K562 (cell line): ENCODE data around the gene RAX. TPM values are rescaled to one million over a fixed set of nuclear protein-coding genes. Genes with fewer than 3 reads are reported as not detected.

Source experiments
- ATF3 ChIP-seq, 2 experiments: fragments of 450-650 bp in 1 of 2; sonication (generic) in 1 of 2; formaldehyde crosslinking in 1 of 2; IDR thresholded peaks in 1 of 2; conservative IDR thresholded peaks in 1 of 2; 2 replicates each; pipeline versions ENCODE4 v1.6.1 to v1.8.1; 2016 to 2023; ENCODE audit warnings: mild to moderate bottlenecking in 2 of 2, moderate library complexity in 2 of 2, inconsistent platforms in 1 of 2, missing genetic modification reagents in 1 of 2
- CTCF ChIP-seq, 3 experiments: IDR thresholded peaks in 2 of 3; conservative IDR thresholded peaks in 1 of 3; 2 replicates each; pipeline ENCODE4 v1.5.1; 2011 to 2012; ENCODE audit warnings: low read length in 3 of 3, mild to moderate bottlenecking in 3 of 3, control low read depth in 2 of 3, improper control_type of control experiment in 1 of 3, inconsistent platforms in 1 of 3, low read depth in 1 of 3, mixed read lengths in 1 of 3, moderate library complexity in 1 of 3; ENCODE audit not compliant: insufficient read depth in 2 of 3
- GTF3C2 ChIP-seq: IDR thresholded peaks from 3 replicates; pipeline ENCODE4 v1.6.1; 2011; ENCODE audit warnings: borderline replicate concordance, mild to moderate bottlenecking, moderate library complexity; ENCODE audit not compliant: insufficient read length; ENCODE audit errors: extremely low read depth
- MGA ChIP-seq: fragments of 450-650 bp; IDR thresholded peaks from 2 replicates; pipeline ENCODE4 v1.6.1; 2016; ENCODE audit warnings: mild to moderate bottlenecking, moderate library complexity
- MTA1 ChIP-seq: fragments of 450-650 bp; IDR thresholded peaks from 2 replicates; pipeline ENCODE4 v1.6.1; 2017; ENCODE audit warnings: borderline replicate concordance
- SMC3 ChIP-seq: conservative IDR thresholded peaks from 2 replicates; pipeline ENCODE4 v1.6.1; 2011; ENCODE audit warnings: low read depth, low read length, improper control_type of control experiment; ENCODE audit not compliant: insufficient read depth
- polyA plus RNA-seq, 8 experiments: library from polyadenylated mRNA; depleted of rRNA in 4 of 8; stranded (reverse) in 5 of 8; unstranded in 3 of 8; fragments of >200 nt; fragmentation: Nextera tagmentation in 2 of 8; fragmentation: Illumina TruSeq in 1 of 8; extraction: Ambion mirVana in 2 of 8; extraction: Trizol in 1 of 8; gene quantifications; 2 replicates each; pipeline versions ENCODE4 v1.2.1 to v1.2.3, GENCODE V29; 2011 to 2014; ENCODE audit warnings: inconsistent platforms in 1 of 8, missing spikeins in 1 of 8
- total RNA-seq, 7 experiments: library from RNA; depleted of rRNA in 6 of 7; stranded (reverse); fragments of >200 nt in 6 of 7; fragmentation: Illumina TruSeq in 2 of 7; extraction: Trizol in 2 of 7; gene quantifications; 2 replicates each; pipeline versions ENCODE4 v1.2.1 to v1.2.3, GENCODE V29; 2011 to 2021; ENCODE audit warnings: low replicate concordance in 1 of 7

Gene RAX
- total and polyA plus RNA-seq, 9 of the 15 experiments (the other 6 are each of a cell fraction or from before 2014, with no cell fraction given): not detected

GRCh38 chr18:59308248-59308937 lies 35.1 kb upstream of the RAX start (continued):
- TF ChIP-seq MGA (peak; percentile 61; the same call in 1 of the 2 replicates), CTCF (IDR thresholded peaks at IDR 0.05 in 2 of 3, conservative IDR thresholded peaks at IDR 0.05 in 1 of 3; ENCODE audit: insufficient read depth in 2 of 3, low read depth in 1 of 3, low read length in 3 of 3) (peak; percentile 68 to 86 (median 68)), ATF3 (IDR thresholded peaks at IDR 0.05) (no peak), ATF3 (CRISPR knock-in tag; conservative IDR thresholded peaks at IDR 0.05) (no peak), MTA1 (no peak), GTF3C2 (no peak), SMC3 (peak; percentile 72)
